Endodermal cell (in vitro differentiated cells): Measurements from ENCODE around the gene USP51. TPM values are rescaled to one million over a fixed set of nuclear protein-coding genes. Genes with fewer than 3 reads are reported as not detected.
"Not testable (repeated sequence)": the region's sequence is repeated elsewhere in the genome, so short reads cannot be mapped to it uniquely, and the experiment has no call there.

Source experiments
- DNase-seq: peaks from one replicate; pipeline ENCODE4 v3.0.0-alpha.2; 2017
- H3K27ac ChIP-seq: 2 replicates; pipeline ENCODE4 v1.5.1; 2013; ENCODE audit warnings: mild to moderate bottlenecking, low read depth, low read length, moderate library complexity
- H3K27me3 ChIP-seq: 2 replicates; pipeline ENCODE4 v1.6.1; 2013; ENCODE audit warnings: mild to moderate bottlenecking, low read length, moderate library complexity; ENCODE audit not compliant: insufficient read depth, control insufficient read depth, poor library complexity, severe bottlenecking
- H3K36me3 ChIP-seq: 2 replicates; pipeline ENCODE4 v1.7.0; 2013; ENCODE audit warnings: mild to moderate bottlenecking, low read length, moderate library complexity; ENCODE audit not compliant: control insufficient read depth, insufficient read depth
- H3K4me1 ChIP-seq: one replicate; pipeline ENCODE4 v1.7.0; 2013; ENCODE audit warnings: low read length; ENCODE audit not compliant: control insufficient read depth, insufficient read depth
- H3K4me3 ChIP-seq: 2 replicates; pipeline ENCODE4 v1.5.1; 2013; ENCODE audit warnings: mild to moderate bottlenecking, low read length, moderate library complexity
- H3K9ac ChIP-seq: 2 replicates; pipeline ENCODE4 v1.6.1; 2013; ENCODE audit warnings: mild to moderate bottlenecking, low read length, moderate library complexity; ENCODE audit not compliant: poor library complexity, severe bottlenecking; ENCODE audit errors: extremely low read depth
- H3K9me3 ChIP-seq: 2 replicates; pipeline ENCODE4 v1.6.1; 2013; ENCODE audit warnings: mild to moderate bottlenecking, low read length, moderate library complexity; ENCODE audit not compliant: control insufficient read depth
- H3K27ac Mint-ChIP-seq: 2 replicates; pipeline ENCODE4 v1.8.0; 2020; ENCODE audit warnings: mixed read lengths
- H3K27me3 Mint-ChIP-seq: 2 replicates; pipeline ENCODE4 v1.8.0; 2021; ENCODE audit warnings: mild to moderate bottlenecking, mixed read lengths; ENCODE audit not compliant: insufficient read depth
- H3K36me3 Mint-ChIP-seq: 2 replicates; pipeline ENCODE4 v1.8.0; 2020; ENCODE audit warnings: low read depth, mixed read lengths
- H3K4me1 Mint-ChIP-seq: 2 replicates; pipeline ENCODE4 v1.8.0; 2020; ENCODE audit warnings: mixed read lengths
- H3K4me3 Mint-ChIP-seq: 2 replicates; pipeline ENCODE4 v1.8.0; 2020; ENCODE audit warnings: mild to moderate bottlenecking, moderate library complexity, mixed read lengths
- H3K9me3 Mint-ChIP-seq: 2 replicates; pipeline ENCODE4 v1.8.0; 2020; ENCODE audit warnings: mild to moderate bottlenecking, mixed read lengths
- WGBS, 2 experiments: methylation state at CpG; one replicate each; pipeline versions ENCODE4 v1.1.5 to v1.1.7; 2013; ENCODE audit warnings: missing lambda C conversion rate in 2 of 2, mixed read lengths in 1 of 2; ENCODE audit not compliant: insufficient coverage in 1 of 2, insufficient read length in 1 of 2; 5-methylcytosine and 5-hydroxymethylcytosine counted together
- total RNA-seq, 2 donors: library from RNA; stranded (reverse); fragmentation: NEBNext Ultra II Directional in 1 of 2; extraction: Animal tissue kit (Norgen Biotek cat#: 25700) in 1 of 2; gene quantifications; 2 replicates in 1 of 2; 3 replicates in 1 of 2; pipeline ENCODE4 v1.2.1, GENCODE V29; 2021
- TF ChIP-seq, protein P1 (sequence below): fragments of 200-600 bp; sonication (generic); conservative IDR thresholded peaks from 2 replicates; pipeline ENCODE4 v1.5.0; 2021; ENCODE audit warnings: antibody characterized with exemption, mild to moderate bottlenecking

USP51 gene
- total RNA-seq, 2 donors from 2014 or later: 15.6 to 18.0 TPM

DNA sequence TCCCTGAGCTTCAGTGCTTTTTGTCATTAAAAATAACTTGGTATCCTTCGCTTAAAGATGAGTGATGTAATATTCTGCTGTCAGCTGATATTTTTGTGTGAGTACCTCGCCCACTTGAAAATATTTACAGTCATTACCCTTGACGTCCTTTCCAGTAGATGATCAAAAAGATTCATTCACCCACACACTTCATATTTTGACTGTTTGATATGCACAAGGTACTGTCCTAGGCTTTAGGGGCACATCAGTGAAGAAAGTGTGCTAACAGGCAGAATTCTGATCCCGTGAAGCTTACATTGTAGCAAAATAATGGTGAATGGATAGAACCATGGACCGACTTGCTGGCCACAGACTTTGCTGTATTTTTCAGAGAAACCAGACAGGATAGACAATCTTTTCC lies 18.1 kb upstream of the USP51 start:
- not testable (repeated sequence) for H3K27ac Mint-ChIP-seq, H3K27me3 Mint-ChIP-seq, DNase-seq, H3K36me3 Mint-ChIP-seq, H3K4me1 Mint-ChIP-seq, H3K9me3 ChIP-seq, H3K36me3 ChIP-seq, H3K27me3 ChIP-seq, H3K9me3 Mint-ChIP-seq, H3K9ac ChIP-seq, H3K4me3 Mint-ChIP-seq, H3K4me3 ChIP-seq, H3K4me1 ChIP-seq, H3K27ac ChIP-seq
- no CpG with 5 or more reads among the region's 5 CpGs for WGBS, 2 experiments

DNA sequence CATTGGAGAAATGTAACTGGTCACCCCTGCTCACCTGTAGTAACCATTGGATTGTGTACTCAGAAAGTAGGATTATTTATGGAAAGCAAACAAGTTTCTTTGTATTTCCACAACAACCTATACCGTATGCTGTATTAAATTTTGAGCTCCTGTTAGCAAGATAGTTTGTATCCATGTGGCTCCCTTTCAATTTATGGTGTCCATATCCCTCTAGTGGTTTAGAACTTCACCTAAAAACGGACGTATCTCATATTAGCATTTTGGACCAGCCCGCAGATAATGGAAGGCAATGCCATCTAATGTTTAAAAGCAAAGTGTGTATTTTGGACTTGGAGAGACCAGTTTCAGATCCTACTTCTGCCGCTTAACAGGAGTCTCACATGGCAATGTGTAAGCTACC lies 17.4 kb upstream of the USP51 start:
- H3K4me1 ChIP-seq, H3K27ac ChIP-seq, H3K9me3 ChIP-seq, DNase-seq, H3K27me3 ChIP-seq, H3K9me3 Mint-ChIP-seq, H3K4me3 ChIP-seq, H3K27me3 Mint-ChIP-seq, H3K4me1 Mint-ChIP-seq, H3K9ac ChIP-seq, H3K27ac Mint-ChIP-seq, H3K36me3 Mint-ChIP-seq, H3K4me3 Mint-ChIP-seq, H3K36me3 ChIP-seq: not testable (repeated sequence)
- WGBS, 2 experiments: no CpG with 5 or more reads among the region's 5 CpGs

DNA sequence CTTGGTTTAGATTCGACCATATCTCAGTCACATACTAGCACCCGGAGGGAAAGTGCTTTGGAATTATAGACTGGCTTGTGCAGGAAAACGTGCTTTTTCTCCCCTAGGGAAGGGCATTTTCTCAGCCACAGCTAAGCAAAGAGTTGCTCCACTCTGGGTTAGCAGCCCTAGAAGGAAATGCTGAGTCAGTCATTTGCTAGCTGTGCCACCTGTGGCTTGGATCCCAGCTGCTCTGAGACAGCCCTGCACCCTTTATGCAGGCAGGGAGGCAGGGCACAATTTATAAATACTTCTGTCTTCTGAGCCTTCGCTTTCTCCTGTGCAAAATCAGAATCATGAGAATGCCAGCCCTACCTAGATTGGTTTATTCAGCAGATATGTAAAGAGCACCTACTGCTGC lies 1.3 kb upstream of the USP51 start:
- Histone ChIP-seq H3K36me3 (peaks cover 10% of the 10 kb centered on the region), H3K27me3 (no peaks in the 10 kb centered on the region), H3K4me1 (no peaks in the 10 kb centered on the region), H3K4me3 (no peak overlapping the region), H3K27ac (no peak overlapping the region), H3K9ac (no peak overlapping the region), H3K9me3 (no peaks in the 10 kb centered on the region)
- TF ChIP-seq, protein P1, sequence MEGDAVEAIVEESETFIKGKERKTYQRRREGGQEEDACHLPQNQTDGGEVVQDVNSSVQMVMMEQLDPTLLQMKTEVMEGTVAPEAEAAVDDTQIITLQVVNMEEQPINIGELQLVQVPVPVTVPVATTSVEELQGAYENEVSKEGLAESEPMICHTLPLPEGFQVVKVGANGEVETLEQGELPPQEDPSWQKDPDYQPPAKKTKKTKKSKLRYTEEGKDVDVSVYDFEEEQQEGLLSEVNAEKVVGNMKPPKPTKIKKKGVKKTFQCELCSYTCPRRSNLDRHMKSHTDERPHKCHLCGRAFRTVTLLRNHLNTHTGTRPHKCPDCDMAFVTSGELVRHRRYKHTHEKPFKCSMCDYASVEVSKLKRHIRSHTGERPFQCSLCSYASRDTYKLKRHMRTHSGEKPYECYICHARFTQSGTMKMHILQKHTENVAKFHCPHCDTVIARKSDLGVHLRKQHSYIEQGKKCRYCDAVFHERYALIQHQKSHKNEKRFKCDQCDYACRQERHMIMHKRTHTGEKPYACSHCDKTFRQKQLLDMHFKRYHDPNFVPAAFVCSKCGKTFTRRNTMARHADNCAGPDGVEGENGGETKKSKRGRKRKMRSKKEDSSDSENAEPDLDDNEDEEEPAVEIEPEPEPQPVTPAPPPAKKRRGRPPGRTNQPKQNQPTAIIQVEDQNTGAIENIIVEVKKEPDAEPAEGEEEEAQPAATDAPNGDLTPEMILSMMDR: no peak
- WGBS, 2 experiments: 80 to 86% methylated on average over 3 to 4 of the region's 4 CpGs
- Mint-ChIP-seq H3K27me3 (no peaks in the 10 kb centered on the region), H3K4me1 (no peaks in the 10 kb centered on the region), H3K4me3 (no peak overlapping the region), H3K36me3 (peaks cover 17% of the 10 kb centered on the region), H3K9me3 (peaks cover 46% of the 10 kb centered on the region), H3K27ac (no peak overlapping the region)
- DNase-seq: peak; percentile 22

DNA sequence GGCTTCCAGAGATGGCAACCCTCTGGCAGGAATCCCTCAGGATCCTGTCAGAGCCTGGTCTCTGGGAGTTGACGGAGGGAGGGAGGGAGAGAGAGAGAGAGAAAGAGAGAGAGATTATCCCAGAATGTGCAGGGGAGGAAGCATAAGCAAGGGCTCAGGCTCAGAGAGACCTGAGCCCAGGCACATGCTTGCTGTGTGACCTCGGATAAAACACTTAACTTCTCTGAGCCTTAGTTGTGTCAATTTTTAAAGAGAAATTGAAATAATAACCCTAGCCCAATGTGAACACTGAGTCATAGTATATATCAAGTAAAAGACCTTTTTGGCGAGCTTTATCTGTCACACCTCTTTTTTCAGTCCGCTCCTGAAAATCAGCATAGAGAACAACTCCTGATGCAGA lies 473 bp upstream of the USP51 start:
- Histone ChIP-seq H3K27me3 (no peaks in the 10 kb centered on the region), H3K36me3 (peaks cover 10% of the 10 kb centered on the region), H3K4me1 (no peaks in the 10 kb centered on the region), H3K9ac (peak overlapping the region; percentile 71), H3K27ac (peak overlapping the region; percentile 49), H3K4me3 (peak overlapping the region; percentile 86), H3K9me3 (no peaks in the 10 kb centered on the region)
- no peak for DNase-seq
- Mint-ChIP-seq H3K4me3 (peak overlapping the region; percentile 90), H3K36me3 (peaks cover 17% of the 10 kb centered on the region), H3K27me3 (no peaks in the 10 kb centered on the region), H3K9me3 (peaks cover 47% of the 10 kb centered on the region), H3K4me1 (no peaks in the 10 kb centered on the region), H3K27ac (peak overlapping the region; percentile 99)
- TF ChIP-seq, protein P1: no peak
- WGBS, 2 experiments: 42 to 70% methylated on average over 2 of the region's 4 CpGs
